Skeletal muscle cell (primary cell): Measurements from ENCODE around the gene ACBD6.
A peak's percentile ranks its signal among the peaks of the same experiment; 100 is the strongest.

Source experiments
- DNase-seq: peaks from one replicate; pipeline ENCODE4 v3.0.0-alpha.2; 2010; ENCODE audit warnings: low read depth
- H3K4me3 ChIP-seq: 2 replicates; pipeline ENCODE4 v1.5.1; 2011; ENCODE audit warnings: low read depth, mild to moderate bottlenecking, control low read depth, low read length, moderate library complexity

ACBD6 gene

GRCh38 chr1:180281490-180281889 is 220.9 kb downstream of the ACBD6 start:
- DNase-seq, result no peak
- no peak overlapping the region for H3K4me3 ChIP-seq

GRCh38 chr1:180280617-180281016 is 221.8 kb downstream of the ACBD6 start:
- H3K4me3 ChIP-seq, result no peak overlapping the region
- DNase-seq, result no peak

DNA sequence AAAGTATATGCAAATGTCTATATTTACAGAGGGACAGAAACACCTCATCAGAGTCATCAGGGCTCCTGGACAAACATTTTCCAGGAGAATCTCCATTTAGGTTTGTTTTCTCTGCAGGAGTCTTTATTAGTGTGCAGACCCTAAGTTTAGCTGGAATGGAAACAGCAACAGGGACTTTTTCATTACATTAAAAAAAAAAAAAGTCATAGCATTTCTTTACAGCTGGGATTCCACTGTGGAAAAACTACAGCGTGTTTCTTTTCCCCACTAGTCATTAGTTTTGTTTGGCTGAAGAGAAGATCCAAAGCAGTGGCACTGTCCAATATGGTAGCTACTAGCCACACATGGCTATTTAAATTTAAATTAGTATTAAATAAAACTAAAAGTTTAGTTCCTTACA is 222.7 kb downstream of the ACBD6 start:
- DNase-seq, result no peak
- H3K4me3 ChIP-seq, result no peak overlapping the region

DNA sequence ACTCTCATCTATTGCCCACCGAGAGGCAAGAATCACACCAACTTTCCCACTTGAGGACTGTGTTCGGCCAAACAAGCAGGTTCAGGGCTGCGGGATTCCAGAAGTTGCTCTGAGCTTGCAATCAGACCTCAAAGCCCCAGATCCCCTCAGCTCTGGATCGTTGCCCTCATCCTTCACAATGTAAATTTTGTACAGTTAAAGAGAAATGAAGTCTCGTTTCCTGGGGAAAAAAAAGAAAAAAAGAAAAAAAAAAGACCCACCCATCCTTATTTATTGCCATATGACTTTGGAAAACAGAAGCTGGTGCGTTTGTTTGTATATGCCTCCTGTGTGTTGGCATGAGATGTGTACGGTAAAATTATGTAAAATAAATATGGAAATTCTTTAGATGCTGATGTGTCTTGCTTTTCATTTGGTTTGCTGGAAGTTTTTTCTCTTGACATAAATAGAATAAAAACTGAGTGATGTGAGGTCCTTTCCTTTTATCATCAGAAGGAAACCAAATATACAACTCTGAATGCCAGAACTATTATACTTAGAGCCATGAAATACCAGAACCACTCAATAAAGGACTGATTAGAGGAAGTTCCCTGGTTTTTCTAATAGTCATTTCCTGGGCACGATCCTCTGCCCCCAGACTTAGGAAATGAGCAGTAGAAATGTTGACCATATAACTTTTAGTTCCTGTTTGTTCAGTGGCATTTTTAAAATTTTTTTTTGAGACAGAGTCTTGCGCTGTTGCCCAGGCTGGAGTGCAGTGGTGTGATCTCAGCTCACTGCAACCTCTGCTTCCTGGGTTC is 223.6 kb downstream of the ACBD6 start:
- DNase-seq, result no peak
- H3K4me3 ChIP-seq, result no peak overlapping the region

- DNase-seq, result no peak
- H3K4me3 ChIP-seq, result no peak overlapping the region
These were observed 224.2 kb downstream of the ACBD6 start for GRCh38 chr1:180278194-180278515.

GRCh38 chr1:180277476-180278193 is 224.7 kb downstream of the ACBD6 start:
- no peak for DNase-seq
- no peak overlapping the region for H3K4me3 ChIP-seq

DNA sequence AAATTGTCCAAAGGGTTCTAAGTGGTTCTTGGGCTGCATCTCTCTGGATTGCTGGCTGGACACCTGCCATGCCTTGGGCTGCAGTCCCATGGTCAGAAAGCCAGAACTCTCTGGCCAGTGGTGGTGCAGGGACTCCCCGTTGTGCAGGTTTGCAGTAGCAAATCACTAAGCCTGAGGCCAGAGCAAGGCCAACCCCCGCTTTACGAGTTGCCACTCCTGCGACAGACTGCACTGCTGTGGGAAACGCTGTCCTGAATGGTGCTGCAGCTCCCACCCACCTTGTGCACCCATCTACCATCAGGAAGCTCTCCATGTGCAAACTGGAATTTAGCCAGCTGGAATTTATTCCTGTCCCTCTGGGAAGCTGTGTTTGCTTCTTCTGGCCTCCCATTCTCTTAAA is 226.7 kb downstream of the ACBD6 start:
- DNase-seq, result no peak

DNA sequence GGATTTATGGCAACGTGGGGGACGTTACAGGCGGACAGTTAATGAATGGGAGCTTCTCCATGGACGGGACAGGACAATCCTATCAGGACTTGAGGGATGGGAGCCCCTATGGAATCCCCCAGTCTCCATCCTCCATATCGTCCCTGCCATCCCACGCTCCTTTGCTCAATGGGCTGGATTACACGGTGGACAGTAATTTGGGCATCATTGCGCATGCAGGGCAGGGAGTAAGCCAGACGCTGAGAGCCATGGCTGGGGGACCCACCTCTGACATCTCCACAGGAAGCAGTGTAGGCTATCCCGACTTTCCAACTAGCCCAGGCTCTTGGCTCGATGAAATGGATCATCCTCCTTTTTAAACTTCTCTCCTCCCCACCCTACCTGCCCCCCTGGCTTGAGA is 228.2 kb downstream of the ACBD6 start:
- no peak overlapping the region for H3K4me3 ChIP-seq
- DNase-seq, result no peak

More for the DNA sequence above, 226.7 kb downstream of the ACBD6 start:
- H3K4me3 ChIP-seq, result no peak overlapping the region

DNA sequence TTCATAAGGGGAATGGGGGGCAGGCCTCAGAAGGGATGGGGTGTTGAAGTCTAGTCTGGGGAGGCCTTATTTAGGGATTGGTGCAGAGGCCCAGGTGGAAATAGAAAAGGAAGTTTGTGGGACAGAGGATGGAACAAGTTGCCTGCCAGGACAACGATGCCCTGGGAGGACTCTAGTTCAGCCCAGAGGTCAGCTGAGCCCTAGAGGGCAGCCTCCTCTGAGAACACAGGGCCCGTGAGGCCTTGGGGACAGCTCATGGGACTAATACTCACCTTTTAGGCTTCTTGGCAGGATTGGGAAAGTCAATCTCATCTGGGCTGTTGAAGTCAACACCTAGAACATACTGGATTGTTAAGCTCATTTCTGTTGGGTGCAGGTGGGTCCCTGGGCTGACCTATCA is 229.3 kb downstream of the ACBD6 start:
- DNase-seq, result no peak

DNA sequence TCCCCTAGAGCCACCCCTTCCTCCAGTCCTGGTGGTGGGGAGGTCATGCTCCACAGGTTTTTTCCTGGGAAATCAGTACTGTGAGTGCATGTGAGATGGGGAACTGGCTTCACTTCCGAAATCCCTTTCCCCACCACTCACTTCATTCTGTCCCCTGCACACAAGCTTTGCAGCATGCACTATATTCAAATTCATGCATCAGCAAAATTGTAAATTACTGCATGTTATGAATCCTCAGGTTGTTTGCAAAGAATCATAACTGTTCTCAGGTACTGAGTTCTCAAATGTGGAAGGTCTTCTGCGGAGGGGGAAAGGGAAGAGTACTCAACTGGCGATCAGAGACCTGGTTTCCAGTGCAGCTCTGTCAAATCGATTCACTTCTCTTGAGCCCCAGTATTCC is 230.0 kb downstream of the ACBD6 start:
- no peak for DNase-seq
- no peak overlapping the region for H3K4me3 ChIP-seq

More for the DNA sequence above, 229.3 kb downstream of the ACBD6 start:
- H3K4me3 ChIP-seq, result no peak overlapping the region

GRCh38 chr1:180271272-180272255 is 230.8 kb downstream of the ACBD6 start:
- DNase-seq, result peak; percentile 65
- H3K4me3 ChIP-seq, result no peak overlapping the region

- DNase-seq, result no peak
- H3K4me3 ChIP-seq, result no peak overlapping the region
These were observed 231.7 kb downstream of the ACBD6 start for GRCh38 chr1:180270530-180271271.

GRCh38 chr1:180269645-180270529 is 232.5 kb downstream of the ACBD6 start:
- no peak overlapping the region for H3K4me3 ChIP-seq
- no peak for DNase-seq

DNA sequence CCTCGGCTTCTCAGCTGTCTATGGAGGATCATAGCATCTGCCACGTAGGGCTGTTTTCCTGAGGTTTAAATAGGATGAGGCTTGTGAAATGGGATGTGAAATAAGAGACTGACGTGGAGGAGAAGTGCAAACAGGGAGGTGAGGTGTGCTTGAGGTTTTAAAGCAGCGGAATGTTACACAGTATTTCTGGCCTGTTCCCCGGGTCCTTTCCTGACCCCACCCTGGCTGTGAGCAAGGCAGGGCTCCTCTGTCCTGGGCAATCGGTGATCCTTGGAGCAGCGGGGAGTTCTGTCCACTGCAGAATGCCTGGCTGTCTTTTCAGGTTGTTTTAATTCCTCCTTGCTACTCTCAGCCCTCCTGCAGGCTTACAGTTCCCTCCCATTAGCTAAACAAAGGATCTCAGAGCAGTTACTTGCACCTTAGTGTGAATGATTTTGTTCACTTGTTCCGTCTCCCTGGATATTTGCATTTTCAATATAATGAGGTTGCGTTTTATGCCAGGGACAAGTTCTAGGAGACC is 233.8 kb downstream of the ACBD6 start:
- no peak for DNase-seq
- H3K4me3 ChIP-seq, result no peak overlapping the region

- H3K4me3 ChIP-seq, result no peak overlapping the region
- no peak for DNase-seq
These were observed 234.4 kb downstream of the ACBD6 start for GRCh38 chr1:180267761-180268555.

DNA sequence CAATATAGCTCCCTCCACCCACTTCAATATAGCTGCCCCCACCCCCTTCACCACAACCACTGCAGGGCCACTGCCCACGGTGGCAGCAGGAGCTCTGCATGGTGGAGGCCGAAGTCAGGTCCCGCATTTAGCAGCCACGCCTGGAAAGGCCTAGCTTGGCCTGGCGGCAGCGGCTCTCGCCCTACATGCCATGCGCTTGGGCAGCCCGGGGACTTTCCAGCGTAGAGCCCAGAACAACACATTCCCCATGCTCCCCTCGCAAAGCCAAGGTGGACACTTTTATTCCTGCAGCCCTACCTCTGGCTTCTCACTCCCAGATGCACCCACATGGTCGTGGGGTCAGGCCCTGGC is 235.2 kb downstream of the ACBD6 start:
- DNase-seq, result no peak

More for the DNA sequence above, 235.2 kb downstream of the ACBD6 start:
- no peak overlapping the region for H3K4me3 ChIP-seq
